HG02763 (cell line): ENCODE data around the gene GSTO2.

ENCODE experiments used
- ATAC-seq: cut with Tn5 transposase; IDR thresholded peaks from one replicate; pipeline ENCODE4 v1.9.1; 2021; ENCODE audit warnings: mild to moderate bottlenecking, moderate library complexity; ENCODE audit not compliant: unreplicated experiment

GSTO2 gene

DNA sequence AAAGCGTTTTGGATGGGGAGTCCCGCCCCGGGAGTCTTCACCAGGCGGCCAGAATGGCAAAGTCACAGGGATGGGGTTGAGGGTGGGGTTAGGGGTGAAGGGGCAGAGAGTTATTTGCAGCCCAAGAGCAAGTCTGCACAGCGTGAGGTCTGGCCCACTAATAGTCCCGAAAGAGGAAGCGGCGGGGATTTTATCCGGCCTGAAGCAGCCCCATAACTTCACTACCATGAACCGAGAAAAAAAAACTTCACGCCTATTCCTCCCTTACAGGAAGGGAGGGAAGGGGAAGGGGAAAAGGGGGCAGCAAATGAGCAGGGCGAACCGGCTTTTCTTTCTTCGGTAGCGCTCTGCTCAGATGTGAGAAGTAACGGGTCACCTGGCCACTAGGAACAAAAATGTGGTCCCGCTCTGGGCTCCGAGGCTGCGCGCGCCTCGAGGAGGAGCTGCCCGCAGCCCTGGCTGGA lies 68.6 kb downstream of the GSTO2 start:
- ATAC-seq: peak; percentile 36

DNA sequence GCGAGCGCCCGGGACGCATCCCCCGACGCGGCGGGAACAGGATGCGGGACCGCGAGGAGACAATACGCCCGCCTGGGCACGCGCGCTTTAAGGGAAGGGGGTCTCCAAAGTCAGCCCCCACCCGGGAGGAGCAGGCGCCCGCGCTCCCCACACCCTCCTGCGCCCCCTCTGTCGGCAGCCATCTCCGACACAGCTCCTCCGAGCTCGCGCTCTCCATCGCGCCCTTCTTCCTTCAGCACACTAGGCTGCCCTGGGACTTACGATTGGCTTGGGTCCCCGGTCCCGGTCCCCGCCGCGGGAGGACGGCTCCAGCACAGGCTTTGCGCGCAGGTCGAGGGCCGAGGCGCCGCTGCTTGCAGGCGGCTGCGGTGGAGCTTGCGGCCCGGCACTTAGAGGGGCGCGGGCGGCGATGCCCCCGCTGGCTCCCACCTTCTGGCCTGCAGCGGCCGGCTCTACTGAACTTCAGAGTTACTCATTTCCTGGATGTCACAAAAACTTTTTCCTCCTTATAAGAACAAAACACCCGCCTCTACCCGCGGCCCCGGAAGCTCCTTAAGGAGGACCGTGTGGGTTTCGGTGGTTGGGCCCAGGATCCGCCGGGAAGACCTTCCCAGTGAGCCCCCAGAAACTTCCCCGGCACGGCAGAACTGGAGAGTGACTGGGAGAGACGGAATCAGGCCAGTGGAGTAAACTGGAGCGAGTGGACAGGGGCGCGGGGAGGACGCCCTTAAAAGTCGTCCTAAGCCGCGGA lies 69.2 kb downstream of the GSTO2 start, which contains the start of gene ITPRIP:
Gene ITPRIP (minus strand): TSS at position 481 of the 751 bp plus-strand sequence. CDS start 22,414 bp downstream, outside the sequence.
- peak; percentile 65 for ATAC-seq

DNA sequence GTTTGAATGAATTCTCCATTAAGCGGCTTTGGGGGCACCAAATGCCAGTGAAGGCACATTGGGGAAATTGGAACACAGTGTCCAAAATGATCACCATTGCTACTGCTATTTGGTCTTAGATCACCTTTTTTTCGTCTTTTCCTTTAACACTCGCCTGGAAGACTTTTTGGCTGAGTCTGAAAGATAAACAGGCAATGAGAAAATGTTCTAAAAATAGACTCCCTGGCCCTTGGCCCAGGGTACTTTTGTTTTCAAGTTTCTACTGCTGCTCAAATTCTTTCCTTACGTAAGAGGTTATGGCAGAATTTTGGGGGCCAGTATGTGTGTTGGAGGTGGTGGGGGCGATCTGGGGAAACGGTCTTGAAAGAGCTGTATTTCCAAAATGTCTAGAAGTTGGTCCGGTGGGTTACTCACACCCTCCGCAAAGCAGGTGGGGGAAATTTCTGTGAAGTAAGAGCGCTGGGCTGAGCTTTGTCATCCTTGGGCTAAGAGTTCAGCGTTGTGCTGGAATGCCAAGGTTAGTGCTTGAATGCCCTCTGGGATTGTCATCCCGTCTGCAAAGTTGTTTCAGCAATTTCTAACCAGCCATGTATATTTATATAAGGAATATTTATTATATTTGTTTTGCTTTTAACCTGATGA lies 70.6 kb downstream of the GSTO2 start:
- no peak for ATAC-seq

DNA sequence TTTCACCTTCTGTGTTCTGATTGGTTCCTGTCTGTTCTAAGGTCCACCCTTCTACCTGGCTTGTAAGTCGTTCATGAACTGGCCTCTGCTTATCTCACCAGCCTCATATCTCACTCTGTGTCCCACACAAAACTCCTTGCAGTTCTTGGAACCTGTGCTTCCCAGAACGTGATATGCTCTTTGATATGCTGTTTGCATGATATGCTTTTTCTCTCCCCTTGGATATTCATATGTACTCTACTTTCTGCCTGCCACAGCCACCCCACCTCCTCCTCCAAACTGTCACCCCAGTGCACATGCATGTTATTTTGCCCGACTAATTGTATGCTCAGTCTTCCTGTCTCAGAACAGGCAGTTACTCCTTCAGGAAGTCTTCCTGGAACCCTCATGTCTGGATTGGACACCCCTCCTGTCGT lies 71.1 kb downstream of the GSTO2 start:
- ATAC-seq: no peak

DNA sequence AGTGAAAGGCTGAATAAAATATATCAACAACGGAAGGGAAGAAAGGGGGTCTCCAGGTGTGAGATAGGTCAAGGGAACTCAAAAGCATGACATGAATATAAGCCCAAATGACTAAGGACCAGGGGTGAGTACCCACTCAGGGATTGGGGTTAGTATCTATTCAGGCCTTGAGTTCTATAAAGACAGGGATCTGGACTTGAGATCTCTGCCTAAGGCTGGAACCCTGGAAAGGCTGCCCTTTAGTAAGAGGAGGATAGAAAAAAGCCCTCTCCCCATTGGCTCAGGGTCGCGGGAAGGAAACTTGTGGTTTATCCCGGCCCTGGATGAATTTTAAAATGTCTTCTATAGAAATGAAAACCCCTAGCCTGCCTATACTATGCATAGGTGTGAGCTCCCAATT lies 71.7 kb downstream of the GSTO2 start:
- no peak for ATAC-seq

DNA sequence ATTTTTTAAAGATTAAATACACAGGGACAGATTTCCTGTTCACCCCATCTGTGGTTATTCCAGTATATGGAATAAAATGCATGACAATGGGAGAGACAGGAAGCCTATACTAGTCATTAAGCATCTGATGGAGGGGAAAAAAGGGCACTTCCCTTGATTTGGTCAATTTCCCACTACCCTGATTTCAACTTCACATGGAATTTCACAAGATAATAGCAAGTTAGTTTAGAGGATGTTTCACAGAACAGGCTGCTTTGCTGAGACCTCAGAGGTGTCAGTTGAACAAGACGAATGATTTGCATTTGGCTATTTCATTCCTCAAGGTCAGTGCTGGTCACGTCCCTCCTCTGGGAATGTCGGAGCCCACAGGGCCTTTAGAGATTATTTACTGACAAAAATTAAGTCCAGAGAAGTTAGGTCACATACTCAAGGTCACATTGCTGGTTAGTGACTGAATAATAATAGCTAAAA lies 74.0 kb downstream of the GSTO2 start:
- ATAC-seq: no peak

DNA sequence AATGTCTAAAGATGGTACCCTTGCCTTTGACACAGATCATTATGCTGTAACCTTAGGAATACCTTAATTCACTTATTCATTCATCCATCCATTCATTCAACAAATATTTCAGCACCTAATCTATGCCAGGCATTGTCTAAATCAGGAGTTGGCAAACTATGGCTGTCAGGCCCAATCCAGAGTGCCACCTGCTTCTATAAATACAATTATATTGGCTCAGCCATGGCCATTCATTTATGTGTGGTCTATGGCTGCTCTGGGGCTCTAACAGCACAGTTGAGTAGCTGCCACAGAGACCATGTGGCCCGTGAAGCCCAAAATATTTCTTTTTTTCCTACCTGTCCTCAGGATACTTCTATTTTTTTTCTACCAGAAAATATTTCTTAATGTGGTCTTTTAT lies 75.2 kb downstream of the GSTO2 start:
- no peak for ATAC-seq

DNA sequence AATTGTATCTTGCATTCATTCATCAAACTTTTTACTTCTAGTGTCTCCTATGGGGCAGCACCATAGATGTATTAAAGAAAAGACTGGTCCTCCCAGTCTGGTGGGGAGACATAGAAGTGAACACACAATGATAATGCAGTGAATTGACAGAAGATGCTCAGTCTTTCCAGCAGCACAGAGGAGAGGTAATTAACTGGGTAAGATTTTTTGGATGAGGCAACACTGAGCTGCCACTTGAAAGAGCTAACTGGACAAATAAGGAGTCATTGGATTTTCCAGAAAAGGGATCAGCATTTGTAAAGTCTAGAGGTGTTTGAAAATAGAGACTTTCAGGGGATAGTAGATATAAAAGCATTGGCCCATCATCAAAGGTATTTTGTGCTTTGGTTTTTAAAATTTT lies 76.5 kb downstream of the GSTO2 start:
- ATAC-seq: no peak

DNA sequence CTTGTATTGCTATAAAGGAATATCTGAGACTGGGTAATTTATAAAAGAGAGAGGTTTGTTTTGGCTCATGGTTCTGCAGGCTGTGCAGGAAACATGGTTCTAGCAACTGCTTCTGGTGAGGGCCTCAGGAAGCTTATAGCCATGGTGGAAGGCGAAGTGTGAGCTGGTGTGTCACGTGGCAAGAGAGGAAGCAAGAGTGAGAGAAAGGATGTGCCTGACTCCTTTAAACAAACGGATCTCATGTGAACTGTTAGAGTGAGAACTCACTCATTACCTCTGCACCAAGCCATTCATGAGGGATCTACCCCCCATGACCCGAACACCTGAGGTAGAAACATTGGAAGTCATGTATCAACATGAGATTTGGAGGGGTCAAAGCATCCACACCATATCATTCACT lies 77.0 kb downstream of the GSTO2 start:
- ATAC-seq: no peak

DNA sequence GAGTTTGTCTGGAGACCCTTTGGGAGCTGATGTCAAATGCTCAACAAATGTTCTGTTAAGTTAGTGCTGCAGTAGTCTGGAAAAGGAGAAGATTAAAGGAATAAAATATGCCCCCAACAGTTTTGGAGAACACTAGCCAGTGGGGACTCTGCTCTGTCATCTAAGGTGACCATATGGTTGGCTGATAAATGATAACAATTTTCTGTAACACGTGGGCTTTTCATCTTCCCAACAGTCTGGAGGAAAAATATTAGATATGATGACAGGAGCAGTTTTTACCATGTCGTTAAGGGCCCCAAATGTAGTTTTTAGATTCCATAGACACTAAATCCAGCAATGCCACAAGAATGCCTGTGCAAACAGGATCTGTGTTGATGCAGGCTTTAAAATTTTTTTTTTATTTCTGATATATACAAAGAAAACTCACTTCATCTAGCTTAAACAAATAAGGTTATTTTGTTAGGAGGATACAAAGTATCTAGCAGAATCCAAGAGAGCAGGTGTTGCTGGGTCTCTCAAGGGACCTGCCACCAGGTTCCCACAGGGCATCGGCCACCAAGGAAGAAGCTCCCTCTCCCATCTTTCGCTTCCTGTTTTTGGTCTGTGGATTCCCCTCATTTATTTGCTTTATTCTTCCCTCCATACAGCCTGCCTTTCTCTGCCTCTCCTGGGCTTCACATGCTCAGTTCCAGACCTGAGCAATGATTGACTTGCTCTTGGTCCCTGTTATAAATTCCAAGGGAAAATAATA lies 78.5 kb downstream of the GSTO2 start:
- ATAC-seq: no peak

DNA sequence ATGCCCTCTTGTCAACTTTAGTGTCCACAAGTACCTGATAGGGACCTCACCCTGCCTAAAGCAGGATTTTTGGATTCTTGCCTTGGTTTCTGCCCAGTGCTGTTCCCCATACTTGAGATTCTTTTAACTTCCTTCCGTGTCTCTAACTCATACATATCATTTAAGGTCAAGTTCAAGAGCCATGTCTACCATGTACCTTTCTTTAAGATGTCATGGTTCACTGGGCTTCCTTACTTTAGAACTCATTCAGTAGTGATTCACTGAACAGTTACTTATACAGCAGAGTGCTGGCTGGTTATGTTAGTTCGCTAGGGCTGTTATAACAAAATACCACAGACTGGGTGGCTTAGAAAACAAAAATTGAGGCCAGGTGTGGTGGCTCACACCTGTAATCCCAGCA lies 79.6 kb downstream of the GSTO2 start:
- no peak for ATAC-seq

DNA sequence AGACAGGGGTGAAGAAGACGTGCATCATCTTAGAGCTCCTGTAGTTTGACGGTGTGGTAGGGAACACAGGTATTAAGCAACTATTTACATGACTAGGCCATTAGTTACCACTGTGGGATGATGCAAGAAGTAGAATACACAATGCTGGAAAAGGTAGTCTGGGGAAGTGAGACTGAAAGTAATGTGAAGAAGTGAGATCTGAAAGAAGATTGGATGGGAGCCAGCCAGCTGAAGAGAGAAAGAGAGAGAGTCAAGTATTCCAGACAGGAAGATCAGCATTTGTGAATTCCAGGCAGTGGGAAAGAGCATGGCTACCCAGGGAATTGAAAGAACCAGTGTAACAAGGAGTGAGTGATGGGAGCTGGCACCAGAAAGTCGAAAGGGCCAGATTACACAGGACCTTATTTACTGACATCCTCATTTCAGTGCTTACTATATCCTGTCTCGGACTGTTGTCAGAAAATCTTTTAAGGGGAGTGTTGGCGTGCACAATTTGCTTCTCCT lies 80.7 kb downstream of the GSTO2 start:
- ATAC-seq: peak; percentile 51

DNA sequence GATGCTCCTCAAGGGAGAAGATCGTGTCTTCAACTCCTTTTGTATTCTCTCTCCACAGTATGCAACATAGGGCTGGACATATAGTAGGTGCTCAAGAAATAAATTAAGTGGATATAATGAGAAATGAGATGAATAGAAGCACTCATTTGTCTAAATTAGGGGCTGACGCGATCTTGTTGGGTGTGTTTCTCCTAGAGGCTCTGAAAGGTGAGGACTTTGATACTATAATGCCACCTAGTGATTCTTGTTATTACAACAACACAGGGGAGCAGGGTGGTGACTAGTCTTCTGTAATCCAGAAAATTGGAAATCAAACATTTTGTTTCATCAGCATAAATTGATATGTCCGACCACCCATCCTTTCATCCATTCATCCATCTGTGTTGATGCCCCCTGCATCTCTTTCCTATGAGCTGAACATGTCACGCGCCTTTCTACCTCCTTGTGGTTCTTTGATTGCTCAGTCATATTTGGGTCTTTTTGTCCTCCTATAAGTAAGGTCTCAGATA lies 81.2 kb downstream of the GSTO2 start:
- peak; percentile 37 for ATAC-seq

DNA sequence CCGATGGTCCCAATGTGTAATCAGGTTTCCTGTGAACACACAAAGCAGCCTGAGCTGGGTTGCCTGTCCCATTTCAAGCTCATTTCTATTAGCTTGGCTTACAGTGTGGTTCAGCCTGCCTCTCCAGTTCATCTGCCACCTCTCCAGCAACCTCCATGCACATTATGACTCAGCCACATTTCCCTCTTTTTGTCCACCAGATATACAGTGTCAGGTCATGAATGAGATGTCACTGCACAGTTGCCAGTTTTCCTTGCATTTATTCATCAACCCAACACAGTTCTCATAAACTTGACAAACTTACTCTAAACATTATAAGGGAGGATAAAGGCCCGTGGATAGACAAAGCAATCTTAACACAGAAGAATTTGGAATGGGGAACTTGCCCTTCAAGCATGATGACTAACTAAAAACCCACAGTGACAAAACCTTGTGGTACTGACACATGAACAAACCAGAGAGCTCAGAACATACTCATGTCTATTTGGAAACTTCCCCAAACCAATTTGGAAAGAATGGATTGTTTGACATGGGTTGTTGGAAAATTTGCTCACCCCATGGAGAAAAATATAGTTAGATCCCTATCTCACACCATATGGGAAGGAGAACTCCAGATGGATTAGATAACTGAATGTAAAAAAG lies 82.2 kb downstream of the GSTO2 start:
- ATAC-seq: no peak

DNA sequence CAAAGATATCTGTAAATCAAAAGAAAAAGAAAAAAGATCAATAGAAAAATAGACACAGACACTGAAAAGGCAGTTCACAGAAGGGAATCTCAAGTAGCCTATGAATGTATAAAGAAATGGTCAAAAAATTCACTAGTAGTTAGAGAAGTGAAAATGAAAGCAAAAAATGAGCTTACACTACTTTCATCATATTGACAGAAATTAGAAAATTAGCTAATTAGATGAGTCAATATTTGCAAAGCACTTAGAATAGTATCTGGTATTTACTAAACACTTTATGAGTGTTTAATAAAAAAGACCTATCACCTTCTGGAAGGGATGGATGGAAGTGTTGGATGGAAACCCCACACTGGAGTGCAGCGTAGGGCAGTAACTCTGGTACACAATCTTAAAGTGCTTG lies 82.9 kb downstream of the GSTO2 start:
- no peak for ATAC-seq

DNA sequence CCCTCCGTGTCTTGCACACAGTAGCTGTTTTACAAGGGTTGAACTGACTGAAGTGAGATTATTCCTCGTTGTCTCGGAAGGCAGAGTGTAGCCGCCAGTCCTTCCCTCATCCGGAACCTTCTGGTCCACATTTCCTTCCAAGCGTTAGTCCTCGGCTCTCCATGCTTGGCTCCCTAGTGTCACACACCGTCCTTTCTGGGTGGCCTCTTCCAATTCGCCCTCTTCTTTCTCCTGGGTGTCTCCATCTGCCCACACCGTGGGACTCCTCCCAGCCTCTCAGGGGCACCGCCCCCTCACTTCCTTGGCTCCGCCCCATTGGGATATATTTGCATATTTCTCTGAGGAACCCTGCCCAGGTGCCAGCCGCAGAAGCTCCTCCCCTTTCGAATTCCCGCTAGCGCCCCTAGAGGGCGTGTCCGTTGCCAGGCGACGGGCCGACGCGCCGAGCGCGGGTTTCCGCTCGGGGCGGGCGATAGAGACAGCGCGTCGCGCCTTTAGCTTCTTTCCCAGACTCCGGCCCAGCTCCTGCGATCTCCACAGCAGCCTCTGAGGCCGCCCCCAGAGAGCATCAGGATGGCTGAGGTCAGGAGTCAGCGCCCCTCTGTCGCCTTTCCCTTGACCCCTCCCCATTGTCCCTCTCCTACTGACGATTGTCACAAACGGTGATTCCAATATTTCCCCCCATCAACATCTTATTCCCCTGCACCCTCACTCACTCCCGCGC lies 84.5 kb downstream of the GSTO2 start, which contains the start of gene CFAP58:
Gene CFAP58 (plus strand): TSS at position 509 of the 724 bp plus-strand sequence. CDS start 65 bp downstream, at position 574.
- peak; percentile 62 for ATAC-seq
